ENCODE data around the gene SPCS2.

Gene SPCS2

DNA sequence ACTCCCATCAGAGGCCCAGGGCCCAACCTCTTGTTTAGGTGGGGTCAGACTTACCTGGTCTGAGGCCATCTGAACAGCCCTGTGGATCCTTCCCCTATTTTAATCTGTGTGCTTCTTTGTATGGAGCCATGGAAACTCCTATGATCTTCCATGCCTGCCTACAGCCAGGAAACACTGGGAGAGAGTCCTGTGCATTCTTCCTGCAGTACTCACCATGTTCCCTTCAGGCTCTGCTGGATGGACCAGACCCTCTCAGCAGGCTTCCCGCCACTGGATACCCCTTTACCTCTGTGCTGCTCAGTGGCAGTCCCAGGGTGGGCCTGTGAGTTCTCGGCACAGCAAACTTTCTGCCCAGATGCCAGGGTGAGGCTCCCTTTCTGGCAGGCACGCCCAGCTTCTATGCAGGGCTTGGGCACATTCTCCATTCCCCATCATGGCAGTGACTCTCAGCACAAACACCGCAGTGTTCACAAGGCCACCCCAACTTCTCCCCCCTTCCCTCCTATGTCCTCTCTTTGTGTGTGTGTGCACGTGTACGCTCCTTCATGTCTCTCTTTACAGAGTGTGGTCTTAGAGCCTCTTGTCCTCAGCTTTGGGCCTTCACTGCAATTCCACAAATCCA lies 74.5 kb downstream of the SPCS2 start:
- no peak for DNase-seq (ENCODE audit: low read depth)
- no peak for TF ChIP-seq CTCF (IDR thresholded peaks at IDR 0.05; ENCODE audit: insufficient read depth, low read depth, low read length, missing control alignments)
- no peak overlapping the region for H3K4me3 ChIP-seq (ENCODE audit: low read length)

DNA sequence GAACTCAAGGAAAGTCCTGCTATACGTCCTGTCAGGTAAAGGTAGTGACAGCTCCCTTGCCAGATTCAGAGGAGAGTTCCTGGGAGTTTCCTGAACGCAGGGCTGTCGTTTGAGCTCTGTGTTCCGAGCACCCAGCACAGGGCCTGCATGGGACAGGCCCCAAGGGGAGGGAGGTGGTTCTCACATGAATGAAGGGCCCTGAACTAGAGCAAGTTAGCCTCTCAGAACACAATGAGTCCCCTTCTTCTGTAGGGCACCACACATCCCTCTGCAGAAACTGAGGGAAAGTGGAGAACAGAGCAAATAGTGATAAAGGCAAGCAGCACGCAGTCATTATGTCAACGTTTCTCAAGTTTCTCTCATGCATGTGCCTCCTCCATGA lies 75.0 kb downstream of the SPCS2 start:
- DNase-seq (ENCODE audit: low read depth): no peak
- no peak for TF ChIP-seq CTCF (IDR thresholded peaks at IDR 0.05; ENCODE audit: insufficient read depth, low read depth, low read length, missing control alignments)
- no peak overlapping the region for H3K4me3 ChIP-seq (ENCODE audit: low read length)

GRCh38 chr11:75024764-75025211 lies 75.7 kb downstream of the SPCS2 start:
- no peak for DNase-seq (ENCODE audit: low read depth)
- H3K4me3 ChIP-seq (ENCODE audit: low read length): no peak overlapping the region
- TF ChIP-seq CTCF (IDR thresholded peaks at IDR 0.05; ENCODE audit: insufficient read depth, low read depth, low read length, missing control alignments): no peak

GRCh38 chr11:75025561-75025960 lies 76.5 kb downstream of the SPCS2 start:
- H3K4me3 ChIP-seq (ENCODE audit: low read length): no peak overlapping the region
- no peak for TF ChIP-seq CTCF (IDR thresholded peaks at IDR 0.05; ENCODE audit: insufficient read depth, low read depth, low read length, missing control alignments)
- DNase-seq (ENCODE audit: low read depth): no peak

DNA sequence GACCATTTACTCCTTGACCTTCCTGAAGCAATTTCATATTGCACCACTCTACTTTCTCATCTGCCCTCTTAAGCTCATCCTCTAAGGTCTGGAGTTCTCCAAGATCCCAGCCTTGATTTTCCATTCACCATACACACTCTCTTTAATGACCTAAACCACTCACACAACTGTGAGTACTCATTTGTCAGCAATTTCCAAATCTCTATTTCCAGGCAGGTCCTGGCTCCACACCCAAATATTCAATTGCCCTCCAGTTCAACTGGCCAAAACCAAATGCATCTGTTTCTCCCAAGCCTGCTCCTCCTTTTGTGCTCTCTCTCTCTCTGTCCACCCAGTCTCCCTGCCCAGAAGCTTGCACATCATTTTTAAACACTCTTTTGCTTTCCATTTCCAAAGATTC lies 79.3 kb downstream of the SPCS2 start:
- no peak for TF ChIP-seq CTCF (IDR thresholded peaks at IDR 0.05; ENCODE audit: insufficient read depth, low read depth, low read length, missing control alignments)
- no peak for DNase-seq (ENCODE audit: low read depth)
- H3K4me3 ChIP-seq (ENCODE audit: low read length): no peak overlapping the region

All from epithelial cell of esophagus (primary cell).